CD4-positive, CD25-positive, alpha-beta regulatory T cell (primary cell): Measurements from ENCODE around the gene PLEKHH2. TPM values are rescaled to one million over a fixed set of nuclear protein-coding genes. Genes with fewer than 3 reads are reported as not detected.
A peak's percentile ranks its signal among the peaks of the same experiment; 100 is the strongest.
"Not testable (repeated sequence)": the region's sequence is repeated elsewhere in the genome, so short reads cannot be mapped to it uniquely, and the experiment has no call there.

ENCODE experiments used
- ATAC-seq, 2 donors: fragments of 150-1000 bp; cut with Tn5 transposase; one replicate each; pipeline ENCODE4 v1.10.0; 2021; ENCODE audit warnings: low read depth in 2 of 2, moderate number of reproducible peaks in 2 of 2, moderate library complexity in 1 of 2
- DNase-seq, 3 donors: peaks; one replicate each; pipeline versions ENCODE4 v3.0.0 to v3.0.0-alpha.2; 2012 to 2022; ENCODE audit warnings: mixed read lengths in 1 of 3
- H3K27ac ChIP-seq: one replicate; pipeline ENCODE4 v1.7.0; 2013; ENCODE audit warnings: mild to moderate bottlenecking, low read length; ENCODE audit not compliant: insufficient read depth, poor library complexity, severe bottlenecking
- H3K27me3 ChIP-seq: one replicate; pipeline ENCODE4 v1.7.0; 2013; ENCODE audit warnings: low read length; ENCODE audit not compliant: control insufficient read depth, insufficient read depth
- H3K36me3 ChIP-seq: one replicate; pipeline ENCODE4 v1.7.0; 2013; ENCODE audit warnings: mild to moderate bottlenecking, low read length, moderate library complexity; ENCODE audit not compliant: control insufficient read depth, insufficient read depth
- H3K4me1 ChIP-seq: 2 replicates; pipeline ENCODE4 v1.7.0; 2013; ENCODE audit warnings: mild to moderate bottlenecking, low read length; ENCODE audit not compliant: insufficient read depth, control insufficient read depth, poor library complexity, severe bottlenecking
- H3K4me3 ChIP-seq: one replicate; pipeline ENCODE4 v1.7.0; 2013; ENCODE audit warnings: low read depth, mild to moderate bottlenecking, low read length, moderate library complexity
- H3K9me3 ChIP-seq, 2 experiments: 1 replicate in 1 of 2; 2 replicates in 1 of 2; pipeline ENCODE4 v1.7.0; 2013; ENCODE audit warnings: low read length in 2 of 2, mild to moderate bottlenecking in 1 of 2, moderate library complexity in 1 of 2; ENCODE audit not compliant: control insufficient read depth in 2 of 2
- H3K27ac Mint-ChIP-seq, 3 donors: one replicate each; pipeline ENCODE4 v1.8.0; 2020 to 2022; ENCODE audit warnings: mild to moderate bottlenecking in 3 of 3, mixed read lengths in 3 of 3, moderate library complexity in 2 of 3
- H3K27me3 Mint-ChIP-seq: one replicate; pipeline ENCODE4 v1.8.0; 2022; ENCODE audit warnings: mild to moderate bottlenecking, mixed read lengths
- H3K36me3 Mint-ChIP-seq: one replicate; pipeline ENCODE4 v1.8.0; 2020; ENCODE audit warnings: mixed read lengths
- H3K4me1 Mint-ChIP-seq, 4 donors: one replicate each; pipeline ENCODE4 v1.8.0; 2020 to 2022; ENCODE audit warnings: mixed read lengths in 4 of 4, mild to moderate bottlenecking in 1 of 4
- H3K4me3 Mint-ChIP-seq, 4 donors: one replicate each; pipeline ENCODE4 v1.8.0; 2020 to 2022; ENCODE audit warnings: mild to moderate bottlenecking in 4 of 4, mixed read lengths in 4 of 4, moderate library complexity in 3 of 4
- H3K9me3 Mint-ChIP-seq, 7 donors: one replicate each; pipeline ENCODE4 v1.8.0; 2020 to 2022; ENCODE audit warnings: mixed read lengths in 7 of 7, mild to moderate bottlenecking in 3 of 7, moderate library complexity in 2 of 7
- polyA plus RNA-seq, 4 donors: library from polyadenylated mRNA; unstranded; fragments of 300-500 nt; fragmentation: Illumina TruSeq; gene quantifications; one replicate each; pipeline ENCODE4 v1.2.3, GENCODE V29; 2021
- total RNA-seq: library from RNA; stranded (reverse); gene quantifications from one replicate; pipeline ENCODE4 v1.2.3, GENCODE V29; 2022

The PLEKHH2 gene
- total and polyA plus RNA-seq, 5 donors from 2014 or later: 0.18 to 1.2 (median 0.20) TPM; not detected in 2

- Histone ChIP-seq H3K9me3 (no peaks in the 10 kb centered on the region), H3K27ac (no peak overlapping the region), H3K4me3 (no peak overlapping the region), H3K36me3 (no peaks in the 10 kb centered on the region), H3K27me3 (peaks cover 3% of the 10 kb centered on the region), H3K4me1 (no peaks in the 10 kb centered on the region)
- Mint-ChIP-seq H3K36me3 (no peaks in the 10 kb centered on the region), H3K9me3 (no peaks in the 10 kb centered on the region), H3K27ac (no peak overlapping the region), H3K4me3 (no peak overlapping the region), H3K27me3 (peaks cover 45% of the 10 kb centered on the region), H3K4me1 (no peaks in the 10 kb centered on the region)
- ATAC-seq: no peak
- no peak for DNase-seq
Measured at GRCh38 chr2:43619511-43619910, 17.5 kb upstream of the PLEKHH2 start.

GRCh38 chr2:43622931-43623451, 14.1 kb upstream of the PLEKHH2 start:
- Histone ChIP-seq H3K4me3 (no peak overlapping the region), H3K9me3 (no peaks in the 10 kb centered on the region), H3K4me1 (no peaks in the 10 kb centered on the region), H3K27ac (no peak overlapping the region), H3K27me3 (peaks cover 7% of the 10 kb centered on the region), H3K36me3 (no peaks in the 10 kb centered on the region)
- DNase-seq (no peak), ATAC-seq (no peak)
- Mint-ChIP-seq H3K4me3 (no peak overlapping the region), H3K27me3 (peaks cover 64% of the 10 kb centered on the region), H3K9me3 (peaks cover 0 to 6% (median 0%) of the 10 kb centered on the region in 7 donors), H3K27ac (no peak overlapping the region), H3K36me3 (no peaks in the 10 kb centered on the region), H3K4me1 (no peaks in the 10 kb centered on the region)

- ATAC-seq (no peak), DNase-seq (no peak)
- Mint-ChIP-seq H3K4me1 (peaks cover 4 to 10% (median 7%) of the 10 kb centered on the region in 4 donors), H3K36me3 (no peaks in the 10 kb centered on the region), H3K4me3 (no peak overlapping the region), H3K27ac (no peak overlapping the region), H3K27me3 (peaks cover 60% of the 10 kb centered on the region), H3K9me3 (peaks cover 0 to 6% (median 1%) of the 10 kb centered on the region in 7 donors)
- no peak overlapping the region for H3K4me3 ChIP-seq
- H3K27me3 ChIP-seq: peaks cover 29% of the 10 kb centered on the region
- no peaks in the 10 kb centered on the region for H3K36me3 ChIP-seq
- H3K9me3 ChIP-seq: no peaks in the 10 kb centered on the region
- H3K4me1 ChIP-seq: peaks cover 3% of the 10 kb centered on the region
- no peak overlapping the region for H3K27ac ChIP-seq
Measured at GRCh38 chr2:43631618-43632317, 5.3 kb upstream of the PLEKHH2 start.

- no peak overlapping the region for H3K4me3 ChIP-seq
- peaks cover 38% of the 10 kb centered on the region for H3K27me3 ChIP-seq
- H3K27ac ChIP-seq: no peak overlapping the region
- Mint-ChIP-seq H3K36me3 (no peaks in the 10 kb centered on the region), H3K4me3 (no peak overlapping the region), H3K9me3 (peaks cover 0 to 9% (median 3%) of the 10 kb centered on the region in 7 donors), H3K4me1 (peaks cover 5 to 19% (median 14%) of the 10 kb centered on the region in 4 donors), H3K27me3 (peaks cover 72% of the 10 kb centered on the region), H3K27ac (no peak overlapping the region)
- H3K36me3 ChIP-seq: no peaks in the 10 kb centered on the region
- ATAC-seq (no peak), DNase-seq (no peak)
- peaks cover 6 to 8% of the 10 kb centered on the region in 2 experiments for H3K9me3 ChIP-seq
- H3K4me1 ChIP-seq: peaks cover 12% of the 10 kb centered on the region
Measured at GRCh38 chr2:43634604-43635306, 2.3 kb upstream of the PLEKHH2 start.

- H3K4me1 Mint-ChIP-seq: peaks cover 5 to 19% (median 14%) of the 10 kb centered on the region in 4 donors
- Histone ChIP-seq H3K27me3 (peaks cover 36% of the 10 kb centered on the region), H3K4me1 (peaks cover 12% of the 10 kb centered on the region), H3K9me3 (peaks cover 9 to 14% of the 10 kb centered on the region in 2 experiments)
- peaks cover 66% of the 10 kb centered on the region for H3K27me3 Mint-ChIP-seq
- not testable (repeated sequence) for H3K36me3 ChIP-seq, H3K27ac ChIP-seq, H3K36me3 Mint-ChIP-seq, H3K4me3 ChIP-seq, DNase-seq, H3K27ac Mint-ChIP-seq, ATAC-seq
- H3K9me3 Mint-ChIP-seq: peaks cover 0 to 14% (median 3%) of the 10 kb centered on the region in 7 donors
- peak overlapping the region in 3 of 4 donors; percentile 12 to 88 (median 17) for H3K4me3 Mint-ChIP-seq
Measured at GRCh38 chr2:43636153-43636552, 907 bp upstream of the PLEKHH2 start.

GRCh38 chr2:43636621-43637020, 439 bp upstream of the PLEKHH2 start:
- Histone ChIP-seq H3K36me3 (no peaks in the 10 kb centered on the region), H3K9me3 (peaks cover 9 to 14% of the 10 kb centered on the region in 2 experiments), H3K27me3 (peaks cover 36% of the 10 kb centered on the region), H3K4me3 (peak overlapping the region; percentile 75), H3K4me1 (peaks cover 12% of the 10 kb centered on the region), H3K27ac (no peak overlapping the region)
- Mint-ChIP-seq H3K9me3 (peaks cover 0 to 14% (median 5%) of the 10 kb centered on the region in 7 donors), H3K27me3 (peaks cover 66% of the 10 kb centered on the region), H3K4me1 (peaks cover 5 to 19% (median 14%) of the 10 kb centered on the region in 4 donors), H3K4me3 (peak overlapping the region; percentile 86 to 94 (median 88)), H3K36me3 (no peaks in the 10 kb centered on the region), H3K27ac (peak overlapping the region; percentile 57 to 96 (median 59))
- ATAC-seq (peak; percentile 40 to 47), DNase-seq (peak in 1 of 3 donors; percentile 54)

GRCh38 chr2:43642363-43642762, 5.3 kb downstream of the PLEKHH2 start:
- peaks cover 3% of the 10 kb centered on the region for H3K4me1 ChIP-seq
- peaks cover 9 to 14% of the 10 kb centered on the region in 2 experiments for H3K9me3 ChIP-seq
- H3K27me3 ChIP-seq: peaks cover 34% of the 10 kb centered on the region
- H3K36me3 Mint-ChIP-seq: no peaks in the 10 kb centered on the region
- H3K36me3 ChIP-seq: no peaks in the 10 kb centered on the region
- DNase-seq (no peak), ATAC-seq (no peak)
- no peak overlapping the region for H3K27ac ChIP-seq
- peaks cover 0 to 7% (median 6%) of the 10 kb centered on the region in 4 donors for H3K4me1 Mint-ChIP-seq
- no peak overlapping the region for H3K4me3 ChIP-seq
- peaks cover 0 to 14% (median 5%) of the 10 kb centered on the region in 7 donors for H3K9me3 Mint-ChIP-seq
- H3K27me3 Mint-ChIP-seq: peaks cover 46% of the 10 kb centered on the region
- no peak overlapping the region for H3K27ac Mint-ChIP-seq
- H3K4me3 Mint-ChIP-seq: no peak overlapping the region
